ENCODE data around the gene CLHC1. TPM values are rescaled to one million over a fixed set of nuclear protein-coding genes. Genes with fewer than 3 reads are reported as not detected.

The CLHC1 gene
- total and polyA plus RNA-seq, 7 experiments from 2014 or later = 1.0 to 19.5 (median 6.3) TPM

- no peaks in the 10 kb centered on the region for H3K9me3 Mint-ChIP-seq
- H3K4me3 Mint-ChIP-seq = no peak overlapping the region
- no peaks in the 10 kb centered on the region for H3K9me3 ChIP-seq (ENCODE audit: control insufficient read depth in 2 of 3, low read length in 3 of 3)
- ChIA-PET CTCF (interaction anchor here (1.0 to 1.6 kb wide), 2 partner anchors 12 to 147 kb away, joined by 3 to 4 read pairs; no protein-coding TSS in a partner anchor), POLR2A (no interaction called here)
- H3K4me1 ChIP-seq (ENCODE audit: control insufficient read depth in 2 of 2, insufficient read depth in 2 of 2, low read length in 2 of 2) = no peaks in the 10 kb centered on the region
- H3K4me1 Mint-ChIP-seq = peaks cover 0 to 8% (median 5%) of the 10 kb centered on the region in 7 donors
- peak overlapping the region in 1 of 9 donors; percentile 39 for H3K27ac Mint-ChIP-seq
- ATAC-seq (no peak), DNase-seq (no peak)
- H3K27ac ChIP-seq (ENCODE audit: low read depth, low read length) = no peak overlapping the region
- no peaks in the 10 kb centered on the region for H3K27me3 ChIP-seq (ENCODE audit: control insufficient read depth in 2 of 2, insufficient read depth in 2 of 2, low read length in 2 of 2)
- H3K4me3 ChIP-seq (ENCODE audit: low read length) = no peak overlapping the region
- intact Hi-C loops (cut with micrococcal nuclease) = no loop called here
- H3K36me3 Mint-ChIP-seq = no peaks in the 10 kb centered on the region
- peaks cover 0 to 7% (median 0%) of the 10 kb centered on the region in 5 donors for H3K27me3 Mint-ChIP-seq
- no peaks in the 10 kb centered on the region for H3K36me3 ChIP-seq (ENCODE audit: control insufficient read depth in 2 of 3, insufficient read depth in 3 of 3, low read length in 3 of 3)
These were observed 69.6 kb downstream of the CLHC1 start for GRCh38 chr2:55162284-55163006.

- no peak overlapping the region for H3K4me3 ChIP-seq (ENCODE audit: low read length)
- no peak overlapping the region for H3K27ac ChIP-seq (ENCODE audit: low read depth, low read length)
- CTCF ChIA-PET = interaction anchor here (0.5 to 1.0 kb wide), 3 partner anchors 11 to 59 kb away, joined by 3 to 4 read pairs (median 4); no protein-coding TSS in a partner anchor
- Mint-ChIP-seq H3K27me3 (peaks cover 0 to 7% (median 0%) of the 10 kb centered on the region in 5 donors), H3K9me3 (no peaks in the 10 kb centered on the region), H3K36me3 (no peaks in the 10 kb centered on the region), H3K27ac (no peak overlapping the region), H3K4me1 (peaks cover 8 to 17% (median 11%) of the 10 kb centered on the region in 7 donors), H3K4me3 (no peak overlapping the region)
- POLR2A ChIA-PET = interaction anchor here (0.6 kb wide), 1 partner anchor 121 kb away, joined by 7 read pairs; no protein-coding TSS in a partner anchor
- H3K27me3 ChIP-seq (ENCODE audit: control insufficient read depth in 2 of 2, insufficient read depth in 2 of 2, low read length in 2 of 2) = no peaks in the 10 kb centered on the region
- H3K9me3 ChIP-seq (ENCODE audit: control insufficient read depth in 2 of 3, low read length in 3 of 3) = no peaks in the 10 kb centered on the region
- H3K36me3 ChIP-seq (ENCODE audit: control insufficient read depth in 2 of 3, insufficient read depth in 3 of 3, low read length in 3 of 3) = no peaks in the 10 kb centered on the region
- no peaks in the 10 kb centered on the region for H3K4me1 ChIP-seq (ENCODE audit: control insufficient read depth in 2 of 2, insufficient read depth in 2 of 2, low read length in 2 of 2)
- intact Hi-C loops (cut with micrococcal nuclease) = no loop called here
- ATAC-seq = no peak
- no peak for DNase-seq
These were observed 70.5 kb downstream of the CLHC1 start for GRCh38 chr2:55161295-55162210.

GRCh38 chr2:55160422-55160821 lies 71.7 kb downstream of the CLHC1 start:
- peaks cover 6 to 17% (median 11%) of the 10 kb centered on the region in 7 donors for H3K4me1 Mint-ChIP-seq
- ChIA-PET CTCF (no interaction called here), POLR2A (no interaction called here)
- peaks cover 0 to 7% (median 0%) of the 10 kb centered on the region in 5 donors for H3K27me3 Mint-ChIP-seq
- Histone ChIP-seq H3K4me1 (ENCODE audit: control insufficient read depth in 2 of 2, insufficient read depth in 2 of 2, low read length in 2 of 2) (no peaks in the 10 kb centered on the region), H3K27me3 (ENCODE audit: control insufficient read depth in 2 of 2, insufficient read depth in 2 of 2, low read length in 2 of 2) (no peaks in the 10 kb centered on the region), H3K27ac (ENCODE audit: low read depth, low read length) (no peak overlapping the region), H3K9me3 (ENCODE audit: control insufficient read depth in 2 of 3, low read length in 3 of 3) (no peaks in the 10 kb centered on the region), H3K4me3 (ENCODE audit: low read length) (no peak overlapping the region), H3K36me3 (ENCODE audit: control insufficient read depth in 2 of 3, insufficient read depth in 3 of 3, low read length in 3 of 3) (no peaks in the 10 kb centered on the region)
- no peak for DNase-seq
- H3K9me3 Mint-ChIP-seq = no peaks in the 10 kb centered on the region
- H3K36me3 Mint-ChIP-seq = no peaks in the 10 kb centered on the region
- H3K27ac Mint-ChIP-seq = no peak overlapping the region
- no peak for ATAC-seq
- H3K4me3 Mint-ChIP-seq = no peak overlapping the region
- intact Hi-C loops (cut with micrococcal nuclease) = no loop called here

GRCh38 chr2:55159752-55160151 lies 72.3 kb downstream of the CLHC1 start:
- Mint-ChIP-seq H3K27me3 (peaks cover 0 to 7% (median 0%) of the 10 kb centered on the region in 5 donors), H3K27ac (no peak overlapping the region), H3K4me1 (peaks cover 5 to 17% (median 11%) of the 10 kb centered on the region in 7 donors), H3K4me3 (no peak overlapping the region), H3K36me3 (no peaks in the 10 kb centered on the region), H3K9me3 (no peaks in the 10 kb centered on the region)
- intact Hi-C loops (cut with micrococcal nuclease) = no loop called here
- ChIA-PET POLR2A (no interaction called here), CTCF (no interaction called here)
- H3K4me3 ChIP-seq (ENCODE audit: low read length) = no peak overlapping the region
- H3K27ac ChIP-seq (ENCODE audit: low read depth, low read length) = no peak overlapping the region
- no peaks in the 10 kb centered on the region for H3K36me3 ChIP-seq (ENCODE audit: control insufficient read depth in 2 of 3, insufficient read depth in 3 of 3, low read length in 3 of 3)
- H3K27me3 ChIP-seq (ENCODE audit: control insufficient read depth in 2 of 2, insufficient read depth in 2 of 2, low read length in 2 of 2) = no peaks in the 10 kb centered on the region
- no peak for DNase-seq
- no peaks in the 10 kb centered on the region for H3K9me3 ChIP-seq (ENCODE audit: control insufficient read depth in 2 of 3, low read length in 3 of 3)
- ATAC-seq = no peak
- H3K4me1 ChIP-seq (ENCODE audit: control insufficient read depth in 2 of 2, insufficient read depth in 2 of 2, low read length in 2 of 2) = no peaks in the 10 kb centered on the region

- no peaks in the 10 kb centered on the region for H3K36me3 Mint-ChIP-seq
- H3K4me3 Mint-ChIP-seq = no peak overlapping the region
- ATAC-seq = peak; percentile 4
- no peak overlapping the region for H3K27ac Mint-ChIP-seq
- intact Hi-C loops (cut with micrococcal nuclease) = no loop called here
- no peak for DNase-seq
- peaks cover 3 to 17% (median 11%) of the 10 kb centered on the region in 7 donors for H3K4me1 Mint-ChIP-seq
- Histone ChIP-seq H3K9me3 (ENCODE audit: control insufficient read depth in 2 of 3, low read length in 3 of 3) (no peaks in the 10 kb centered on the region), H3K4me3 (ENCODE audit: low read length) (no peak overlapping the region), H3K36me3 (ENCODE audit: control insufficient read depth in 2 of 3, insufficient read depth in 3 of 3, low read length in 3 of 3) (no peaks in the 10 kb centered on the region), H3K4me1 (ENCODE audit: control insufficient read depth in 2 of 2, insufficient read depth in 2 of 2, low read length in 2 of 2) (no peaks in the 10 kb centered on the region), H3K27ac (ENCODE audit: low read depth, low read length) (no peak overlapping the region), H3K27me3 (ENCODE audit: control insufficient read depth in 2 of 2, insufficient read depth in 2 of 2, low read length in 2 of 2) (no peaks in the 10 kb centered on the region)
- POLR2A ChIA-PET = no interaction called here
- CTCF ChIA-PET = no interaction called here
- no peaks in the 10 kb centered on the region for H3K9me3 Mint-ChIP-seq
- peaks cover 0 to 7% (median 0%) of the 10 kb centered on the region in 5 donors for H3K27me3 Mint-ChIP-seq
These were observed 72.9 kb downstream of the CLHC1 start for GRCh38 chr2:55159037-55159651.

- H3K4me3 Mint-ChIP-seq = no peak overlapping the region
- no peaks in the 10 kb centered on the region for H3K36me3 ChIP-seq (ENCODE audit: control insufficient read depth in 2 of 3, insufficient read depth in 3 of 3, low read length in 3 of 3)
- no peaks in the 10 kb centered on the region for H3K9me3 ChIP-seq (ENCODE audit: control insufficient read depth in 2 of 3, low read length in 3 of 3)
- DNase-seq = no peak
- ChIA-PET CTCF (interaction anchor here (0.6 kb wide), 1 partner anchor 253 kb away, joined by 4 read pairs; no protein-coding TSS in a partner anchor), POLR2A (no interaction called here)
- H3K4me1 ChIP-seq (ENCODE audit: control insufficient read depth in 2 of 2, insufficient read depth in 2 of 2, low read length in 2 of 2) = no peaks in the 10 kb centered on the region
- intact Hi-C loops (cut with micrococcal nuclease) = no loop called here
- H3K27ac ChIP-seq (ENCODE audit: low read depth, low read length) = no peak overlapping the region
- no peak for ATAC-seq
- H3K36me3 Mint-ChIP-seq = no peaks in the 10 kb centered on the region
- H3K27me3 ChIP-seq (ENCODE audit: control insufficient read depth in 2 of 2, insufficient read depth in 2 of 2, low read length in 2 of 2) = no peaks in the 10 kb centered on the region
- H3K4me3 ChIP-seq (ENCODE audit: low read length) = no peak overlapping the region
- no peaks in the 10 kb centered on the region for H3K9me3 Mint-ChIP-seq
- H3K27ac Mint-ChIP-seq = no peak overlapping the region
- H3K4me1 Mint-ChIP-seq = peaks cover 3 to 17% (median 11%) of the 10 kb centered on the region in 7 donors
- peaks cover 0 to 7% (median 0%) of the 10 kb centered on the region in 5 donors for H3K27me3 Mint-ChIP-seq
These were observed 73.8 kb downstream of the CLHC1 start for GRCh38 chr2:55158111-55158814.

All from naive thymus-derived CD4-positive, alpha-beta T cell (primary cell).